GM19372 (cell line): Measurements from ENCODE around the gene PRPF4.
"Not testable (repeated sequence)": the region's sequence is repeated elsewhere in the genome, so short reads cannot be mapped to it uniquely, and the experiment has no call there.

Experiments
- ATAC-seq: cut with Tn5 transposase; IDR thresholded peaks from one replicate; pipeline ENCODE4 v1.9.1; 2021; ENCODE audit warnings: mild to moderate bottlenecking, low read depth, moderate library complexity; ENCODE audit not compliant: unreplicated experiment

The PRPF4 gene

GRCh38 chr9:113266174-113266573, 9.3 kb upstream of the PRPF4 start:
- ATAC-seq, result no peak

- ATAC-seq, result no peak
These were observed 7.4 kb upstream of the PRPF4 start for GRCh38 chr9:113267911-113268566.

- ATAC-seq, result no peak
These were observed 6.1 kb upstream of the PRPF4 start for GRCh38 chr9:113269355-113269754.

GRCh38 chr9:113269871-113270270, 5.6 kb upstream of the PRPF4 start:
- ATAC-seq, result no peak

- peak; percentile 3 for ATAC-seq
These were observed 843 bp upstream of the PRPF4 start for GRCh38 chr9:113274474-113275156.

- ATAC-seq, result no peak
These were observed 3.4 kb downstream of the PRPF4 start for GRCh38 chr9:113278840-113279239.

- ATAC-seq, result no peak
These were observed 5.9 kb downstream of the PRPF4 start for GRCh38 chr9:113281356-113281755.

- no peak for ATAC-seq
These were observed 13.6 kb downstream of the PRPF4 start for GRCh38 chr9:113289091-113289490.

GRCh38 chr9:113290052-113290607, 14.7 kb downstream of the PRPF4 start:
- ATAC-seq, result no peak

- ATAC-seq, result no peak
These were observed 17.9 kb downstream of the PRPF4 start for GRCh38 chr9:113293285-113293878.

GRCh38 chr9:113296247-113296646, 20.8 kb downstream of the PRPF4 start:
- not testable (repeated sequence) for ATAC-seq

- no peak for ATAC-seq
These were observed 21.5 kb downstream of the PRPF4 start for GRCh38 chr9:113296796-113297558.

- ATAC-seq, result no peak
These were observed 22.9 kb downstream of the PRPF4 start for GRCh38 chr9:113298311-113298710.

- no peak for ATAC-seq
These were observed 23.7 kb downstream of the PRPF4 start for GRCh38 chr9:113298924-113299770.

GRCh38 chr9:113299800-113300292, 24.4 kb downstream of the PRPF4 start:
- ATAC-seq, result no peak

- no peak for ATAC-seq
These were observed 26.1 kb downstream of the PRPF4 start for GRCh38 chr9:113301548-113301947.

- ATAC-seq, result no peak
These were observed 27.4 kb downstream of the PRPF4 start, which contains the start of gene RNF183 for GRCh38 chr9:113302792-113303418. TSS of gene RNF183 (minus strand) at chr9:113303376. CDS start at chr9:113298184, 5,192 bp downstream.

- ATAC-seq, result no peak
These were observed 31.1 kb downstream of the PRPF4 start for GRCh38 chr9:113306566-113306965.

- ATAC-seq, result no peak
These were observed 32.0 kb downstream of the PRPF4 start for GRCh38 chr9:113307396-113307975.
